Panc1 (cell line): Measurements from ENCODE around the gene CLRN1. TPM values are rescaled to one million over a fixed set of nuclear protein-coding genes. Genes with fewer than 3 reads are reported as not detected.

Experiments used
- ATAC-seq: fragments of 200-7000 bp; cut with Tn5 transposase; 2 replicates; pipeline ENCODE4 v1.9.1; 2020; ENCODE audit warnings: mild to moderate bottlenecking, moderate library complexity
- BruUV-seq: library from RNA; stranded (reverse); fragments of 400-500 nt; replicated peaks from 2 replicates; lab custom pipeline; 2021; lab: Mats Ljungman, UMichigan
- CTCF ChIA-PET: fragments of 300-600 bp; sonication (Branson Sonifier 250); formaldehyde crosslinking; loops from one replicate; lab custom pipeline; 2022; ENCODE audit warnings: antibody characterized with exemption; lab: Charles Lee
- POLR2A ChIA-PET: fragments of 300-600 bp; sonication (Branson Sonifier 250); formaldehyde crosslinking; loops from one replicate; lab custom pipeline; 2022; ENCODE audit warnings: antibody characterized with exemption; lab: Charles Lee
- DNase-seq: peaks from one replicate; pipeline ENCODE4 v3.0.0-alpha.2; 2010; ENCODE audit warnings: low read depth, low spot score
- H3K27ac ChIP-seq: 2 replicates; pipeline ENCODE4 v1.5.1; 2011; ENCODE audit warnings: mild to moderate bottlenecking, low read length, inconsistent platforms
- H3K27me3 ChIP-seq: fragments of 200-500 bp; sonication (Bioruptor generic); 2 replicates; pipeline ENCODE4 v1.6.0; 2014; ENCODE audit warnings: low read length, inconsistent platforms; ENCODE audit not compliant: control insufficient read depth, insufficient read depth
- H3K36me3 ChIP-seq: fragments of 200-500 bp; sonication (Bioruptor generic); 2 replicates; pipeline ENCODE4 v1.5.1; 2014; ENCODE audit warnings: inconsistent platforms, mild to moderate bottlenecking, low read length, moderate library complexity; ENCODE audit not compliant: control insufficient read depth, insufficient read depth
- H3K4me1 ChIP-seq: 2 replicates; pipeline ENCODE4 v1.5.1; 2011; ENCODE audit warnings: inconsistent platforms, mild to moderate bottlenecking, low read length, moderate library complexity; ENCODE audit not compliant: control insufficient read depth, insufficient read depth
- H3K4me3 ChIP-seq, 2 experiments: 2 replicates each; pipeline ENCODE4 v1.5.1; 2011 to 2012; ENCODE audit warnings: low read depth in 2 of 2, low read length in 2 of 2, mild to moderate bottlenecking in 2 of 2, inconsistent platforms in 1 of 2, moderate library complexity in 1 of 2
- H3K9me3 ChIP-seq: fragments of 200-500 bp; sonication (Bioruptor generic); 2 replicates; pipeline ENCODE4 v1.5.1; 2014; ENCODE audit warnings: low read depth, mild to moderate bottlenecking, inconsistent platforms, low read length, moderate library complexity; ENCODE audit not compliant: control insufficient read depth, insufficient read depth
- POLR2AphosphoS5 ChIP-seq: IDR thresholded peaks from 2 replicates; pipeline ENCODE4 v1.6.1; 2012; ENCODE audit warnings: mild to moderate bottlenecking, low read depth, low read length, moderate library complexity
- SIN3A ChIP-seq: IDR thresholded peaks from 2 replicates; pipeline ENCODE4 v1.6.1; 2012; ENCODE audit warnings: low read depth, mild to moderate bottlenecking, low read length, moderate library complexity, borderline replicate concordance; ENCODE audit not compliant: insufficient read depth
- TCF7L2 ChIP-seq: IDR thresholded peaks from 2 replicates; pipeline ENCODE4 v1.6.1; 2011; ENCODE audit warnings: mild to moderate bottlenecking, low read depth, low read length, inconsistent platforms
- in situ Hi-C: cut with HindIII; loops from 2 replicates; pipeline ENCODE4 v1.10.0; 2016; ENCODE audit warnings: low sequenced_read_pairs, low pct_unique_long_range_greater_than_20kb
- intact Hi-C: fragments of 100-400 bp; cut with micrococcal nuclease; formaldehyde crosslinking; loops from one replicate; pipeline ENCODE4 v1.10.0; 2022; ENCODE audit not compliant: unreplicated experiment
- total RNA-seq: library from RNA; stranded (reverse); gene quantifications from one replicate; pipeline ENCODE4 v1.2.1, GENCODE V29; 2021; ENCODE audit not compliant: unreplicated experiment
- TF ChIP-seq, protein P1 (sequence below): fragments of 450-650 bp; IDR thresholded peaks from 2 replicates; pipeline ENCODE4 v1.5.1; 2017; ENCODE audit warnings: mild to moderate bottlenecking
- TF ChIP-seq, protein P2 (sequence below), 2 experiments: IDR thresholded peaks; 2 replicates each; pipeline ENCODE4 v1.6.1; 2011 to 2012; ENCODE audit warnings: low read depth in 2 of 2, control low read depth in 1 of 2, low read length in 1 of 2, mild to moderate bottlenecking in 1 of 2, moderate library complexity in 1 of 2; ENCODE audit not compliant: insufficient read depth in 1 of 2

CLRN1 gene
- total RNA-seq, 1 experiment from 2014 or later: not detected

DNA sequence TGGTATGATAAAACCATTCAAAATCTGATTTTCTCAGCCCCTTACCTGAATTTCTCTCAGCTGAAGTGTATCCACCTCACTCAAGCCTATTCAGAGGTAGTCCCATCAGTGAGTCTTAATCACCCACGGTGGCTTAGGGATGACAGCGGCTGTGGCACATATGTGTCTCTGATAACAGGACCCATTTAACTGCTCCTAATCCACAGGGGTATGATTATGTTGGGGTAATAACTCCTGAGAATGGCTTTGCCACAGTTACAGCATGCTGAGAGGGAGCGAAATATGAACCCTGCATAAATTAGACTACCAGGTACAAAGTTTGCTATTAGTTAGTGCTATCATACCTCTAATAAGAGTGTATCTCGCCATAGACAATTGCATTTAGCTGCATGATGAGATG lies 10.6 kb downstream of the CLRN1 start:
- H3K27me3 ChIP-seq: peaks cover 27% of the 10 kb centered on the region
- no peaks in the 10 kb centered on the region for H3K9me3 ChIP-seq
- TF ChIP-seq, protein P1, sequence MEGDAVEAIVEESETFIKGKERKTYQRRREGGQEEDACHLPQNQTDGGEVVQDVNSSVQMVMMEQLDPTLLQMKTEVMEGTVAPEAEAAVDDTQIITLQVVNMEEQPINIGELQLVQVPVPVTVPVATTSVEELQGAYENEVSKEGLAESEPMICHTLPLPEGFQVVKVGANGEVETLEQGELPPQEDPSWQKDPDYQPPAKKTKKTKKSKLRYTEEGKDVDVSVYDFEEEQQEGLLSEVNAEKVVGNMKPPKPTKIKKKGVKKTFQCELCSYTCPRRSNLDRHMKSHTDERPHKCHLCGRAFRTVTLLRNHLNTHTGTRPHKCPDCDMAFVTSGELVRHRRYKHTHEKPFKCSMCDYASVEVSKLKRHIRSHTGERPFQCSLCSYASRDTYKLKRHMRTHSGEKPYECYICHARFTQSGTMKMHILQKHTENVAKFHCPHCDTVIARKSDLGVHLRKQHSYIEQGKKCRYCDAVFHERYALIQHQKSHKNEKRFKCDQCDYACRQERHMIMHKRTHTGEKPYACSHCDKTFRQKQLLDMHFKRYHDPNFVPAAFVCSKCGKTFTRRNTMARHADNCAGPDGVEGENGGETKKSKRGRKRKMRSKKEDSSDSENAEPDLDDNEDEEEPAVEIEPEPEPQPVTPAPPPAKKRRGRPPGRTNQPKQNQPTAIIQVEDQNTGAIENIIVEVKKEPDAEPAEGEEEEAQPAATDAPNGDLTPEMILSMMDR: no peak
- TF ChIP-seq, protein P2, sequence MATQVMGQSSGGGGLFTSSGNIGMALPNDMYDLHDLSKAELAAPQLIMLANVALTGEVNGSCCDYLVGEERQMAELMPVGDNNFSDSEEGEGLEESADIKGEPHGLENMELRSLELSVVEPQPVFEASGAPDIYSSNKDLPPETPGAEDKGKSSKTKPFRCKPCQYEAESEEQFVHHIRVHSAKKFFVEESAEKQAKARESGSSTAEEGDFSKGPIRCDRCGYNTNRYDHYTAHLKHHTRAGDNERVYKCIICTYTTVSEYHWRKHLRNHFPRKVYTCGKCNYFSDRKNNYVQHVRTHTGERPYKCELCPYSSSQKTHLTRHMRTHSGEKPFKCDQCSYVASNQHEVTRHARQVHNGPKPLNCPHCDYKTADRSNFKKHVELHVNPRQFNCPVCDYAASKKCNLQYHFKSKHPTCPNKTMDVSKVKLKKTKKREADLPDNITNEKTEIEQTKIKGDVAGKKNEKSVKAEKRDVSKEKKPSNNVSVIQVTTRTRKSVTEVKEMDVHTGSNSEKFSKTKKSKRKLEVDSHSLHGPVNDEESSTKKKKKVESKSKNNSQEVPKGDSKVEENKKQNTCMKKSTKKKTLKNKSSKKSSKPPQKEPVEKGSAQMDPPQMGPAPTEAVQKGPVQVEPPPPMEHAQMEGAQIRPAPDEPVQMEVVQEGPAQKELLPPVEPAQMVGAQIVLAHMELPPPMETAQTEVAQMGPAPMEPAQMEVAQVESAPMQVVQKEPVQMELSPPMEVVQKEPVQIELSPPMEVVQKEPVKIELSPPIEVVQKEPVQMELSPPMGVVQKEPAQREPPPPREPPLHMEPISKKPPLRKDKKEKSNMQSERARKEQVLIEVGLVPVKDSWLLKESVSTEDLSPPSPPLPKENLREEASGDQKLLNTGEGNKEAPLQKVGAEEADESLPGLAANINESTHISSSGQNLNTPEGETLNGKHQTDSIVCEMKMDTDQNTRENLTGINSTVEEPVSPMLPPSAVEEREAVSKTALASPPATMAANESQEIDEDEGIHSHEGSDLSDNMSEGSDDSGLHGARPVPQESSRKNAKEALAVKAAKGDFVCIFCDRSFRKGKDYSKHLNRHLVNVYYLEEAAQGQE (IDR thresholded peaks at IDR 0.05; ENCODE audit: insufficient read depth in 1 of 2, low read depth in 2 of 2, low read length in 1 of 2): no peak
- TF ChIP-seq POLR2AphosphoS5 (no peak), TCF7L2 (no peak), SIN3A (no peak)
- BruUV-seq: no TSS peak
- ATAC-seq (no peak), DNase-seq (no peak)
- no peaks in the 10 kb centered on the region for H3K36me3 ChIP-seq
- ChIA-PET POLR2A (no interaction called here), CTCF (no interaction called here)
- intact Hi-C loops (no loop called here), in situ Hi-C loops (no loop called here)
- H3K4me3 ChIP-seq: no peak overlapping the region
- no peak overlapping the region for H3K27ac ChIP-seq
- no peaks in the 10 kb centered on the region for H3K4me1 ChIP-seq

DNA sequence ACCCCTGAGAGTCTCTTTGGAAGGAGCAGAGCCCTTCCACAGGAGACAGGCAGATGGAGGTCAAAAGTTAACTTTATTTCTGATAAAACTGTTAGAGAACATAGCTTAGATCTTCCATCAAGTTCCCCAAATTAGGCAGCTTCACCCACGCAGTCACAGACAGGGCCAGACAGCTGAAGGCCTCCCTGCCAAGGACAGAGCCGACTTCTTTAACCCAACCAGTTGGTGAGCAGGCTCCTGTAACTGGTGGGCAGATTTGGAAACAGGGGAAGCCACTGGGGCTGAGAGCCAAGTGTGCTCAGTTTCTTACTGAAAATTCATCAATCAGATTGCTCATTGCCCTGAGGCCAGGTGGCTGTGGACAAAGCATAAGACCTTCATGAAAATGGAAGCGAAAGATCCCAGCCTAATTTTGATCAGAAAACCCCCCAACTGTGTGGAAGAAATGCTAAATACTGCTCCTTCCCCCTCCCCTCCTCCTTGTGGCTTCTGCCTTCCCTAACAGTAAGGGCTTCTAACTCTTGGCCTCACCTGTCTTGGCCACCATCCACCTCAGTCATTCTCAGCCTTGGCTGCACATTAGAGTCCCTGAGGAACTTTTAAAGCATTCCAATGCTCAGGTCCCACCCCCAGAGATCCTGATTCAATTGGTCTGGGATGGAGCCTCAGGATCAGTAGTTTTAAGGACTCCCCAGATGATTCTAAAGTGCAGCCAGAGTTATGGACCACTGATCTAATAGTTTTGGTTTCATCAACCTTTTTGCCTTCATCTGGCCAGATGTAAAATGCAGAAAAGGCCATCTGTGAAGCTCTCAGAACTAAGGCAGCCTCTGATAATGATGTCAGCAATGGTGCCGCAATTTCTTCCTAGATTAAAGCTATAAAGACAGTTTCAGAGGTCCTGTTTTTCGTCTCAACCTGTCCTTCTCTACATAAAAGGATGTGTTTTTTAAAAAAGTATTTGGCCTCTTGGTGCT lies 11.5 kb downstream of the CLRN1 start:
- H3K27ac ChIP-seq: no peak overlapping the region
- no peaks in the 10 kb centered on the region for H3K4me1 ChIP-seq
- intact Hi-C loops: no loop called here
- BruUV-seq: no TSS peak
- no peaks in the 10 kb centered on the region for H3K9me3 ChIP-seq
- peaks cover 27% of the 10 kb centered on the region for H3K27me3 ChIP-seq
- no peak for TF ChIP-seq SIN3A
- TF ChIP-seq, protein P2 (IDR thresholded peaks at IDR 0.05; ENCODE audit: insufficient read depth in 1 of 2, low read depth in 2 of 2, low read length in 1 of 2): no peak
- TF ChIP-seq, protein P1: no peak
- TF ChIP-seq POLR2AphosphoS5: no peak
- TF ChIP-seq TCF7L2: no peak
- ChIA-PET CTCF (no interaction called here), POLR2A (no interaction called here)
- in situ Hi-C loops: no loop called here
- no peaks in the 10 kb centered on the region for H3K36me3 ChIP-seq
- ATAC-seq: no peak
- no peak for DNase-seq
- H3K4me3 ChIP-seq: no peak overlapping the region
